CD4-positive, alpha-beta T cell (primary cell): ENCODE measurements around the gene PSAT1. TPM values are rescaled to one million over a fixed set of nuclear protein-coding genes. Genes with fewer than 3 reads are reported as not detected.

Experiments
- ATAC-seq: fragments of 200-7000 bp; cut with Tn5 transposase; one replicate; pipeline ENCODE4 v1.10.0; 2022; ENCODE audit warnings: mild to moderate bottlenecking; ENCODE audit not compliant: poor library complexity
- CTCF ChIA-PET: fragments of 350-600 bp; sonication (Branson Sonifier 250); formaldehyde crosslinking; loops from one replicate; lab custom pipeline; 2021; ENCODE audit warnings: antibody characterized with exemption, inconsistent platforms; lab: Charles Lee
- POLR2A ChIA-PET: fragments of 350-600 bp; sonication (Branson Sonifier 250); formaldehyde crosslinking; loops from one replicate; lab custom pipeline; 2021; ENCODE audit warnings: antibody characterized with exemption, inconsistent platforms; lab: Charles Lee
- DNase-seq, 14 experiments: peaks; one replicate each; pipeline ENCODE4 v3.0.0-alpha.2; 2013 to 2020; ENCODE audit warnings: mixed read lengths in 2 of 14
- H3K27ac ChIP-seq, 2 donors: one replicate each; pipeline versions ENCODE4 v1.5.1 to v1.7.0; 2013; ENCODE audit warnings: low read length in 2 of 2, low read depth in 1 of 2, mild to moderate bottlenecking in 1 of 2
- H3K27me3 ChIP-seq, 2 experiments: 1 replicate in 1 of 2; 2 replicates in 1 of 2; pipeline versions ENCODE4 v1.6.1 to v1.7.0; 2013; ENCODE audit warnings: low read length in 2 of 2, control low read depth in 1 of 2, mild to moderate bottlenecking in 1 of 2, moderate library complexity in 1 of 2; ENCODE audit not compliant: insufficient read depth in 2 of 2, control insufficient read depth in 1 of 2
- H3K36me3 ChIP-seq: one replicate; pipeline ENCODE4 v1.6.1; 2013; ENCODE audit warnings: low read length, control low read depth; ENCODE audit not compliant: insufficient read depth
- H3K4me1 ChIP-seq: one replicate; pipeline ENCODE4 v1.6.1; 2013; ENCODE audit warnings: low read length, control low read depth; ENCODE audit not compliant: insufficient read depth
- H3K4me3 ChIP-seq: one replicate; pipeline ENCODE4 v1.5.1; 2013; ENCODE audit warnings: mild to moderate bottlenecking, low read length, moderate library complexity
- H3K9me3 ChIP-seq, 2 experiments: 1 replicate in 1 of 2; 2 replicates in 1 of 2; pipeline versions ENCODE4 v1.6.1 to v1.7.0; 2013; ENCODE audit warnings: low read length in 2 of 2, mild to moderate bottlenecking in 2 of 2, control low read depth in 1 of 2, moderate library complexity in 1 of 2; ENCODE audit not compliant: control insufficient read depth in 1 of 2, insufficient read depth in 1 of 2
- H3K27ac Mint-ChIP-seq: one replicate; pipeline ENCODE4 v1.8.0; 2020; ENCODE audit warnings: mixed read lengths
- H3K27me3 Mint-ChIP-seq: one replicate; pipeline ENCODE4 v1.8.0; 2021; ENCODE audit warnings: mixed read lengths
- H3K36me3 Mint-ChIP-seq: one replicate; pipeline ENCODE4 v1.8.0; 2021; ENCODE audit warnings: low read depth, mixed read lengths
- H3K4me1 Mint-ChIP-seq: one replicate; pipeline ENCODE4 v1.8.0; 2021; ENCODE audit warnings: low read depth, mixed read lengths
- H3K4me3 Mint-ChIP-seq: one replicate; pipeline ENCODE4 v1.8.0; 2020; ENCODE audit warnings: mild to moderate bottlenecking, mixed read lengths
- H3K9me3 Mint-ChIP-seq: one replicate; pipeline ENCODE4 v1.8.0; 2020; ENCODE audit warnings: mixed read lengths
- CTCF ChIP-seq: fragments of 200-600 bp; IDR thresholded peaks from one replicate; pipeline ENCODE4 v1.8.0; 2022; ENCODE audit warnings: antibody characterized with exemption, mild to moderate bottlenecking
- intact Hi-C, 2 experiments: fragments of 100-400 bp; cut with DNase I in 1 of 2; cut with micrococcal nuclease in 1 of 2; formaldehyde crosslinking; loops; one replicate each; pipeline versions ENCODE4 v1.15.1 to v1.9.0; 2023 to 2025; cut with DNase I, micrococcal nuclease
- total RNA-seq, 174 experiments: library from RNA in 2 of 174; stranded (reverse) in 2 of 174; gene quantifications; one replicate each; pipeline ENCODE4 v1.2.3 and lab custom pipeline; 2021 to 2026

The PSAT1 gene
- total RNA-seq, 2 experiments from 2014 or later, result 0.30 to 0.61 TPM

GRCh38 chr9:78303377-78304062 lies 6.6 kb downstream of the PSAT1 start:
- no peak for ATAC-seq
- DNase-seq, result no peak
- Mint-ChIP-seq H3K4me3 (no peak overlapping the region), H3K36me3 (peaks cover 50% of the 10 kb centered on the region), H3K27ac (no peak overlapping the region), H3K4me1 (no peaks in the 10 kb centered on the region), H3K9me3 (no peaks in the 10 kb centered on the region), H3K27me3 (no peaks in the 10 kb centered on the region)
- H3K9me3 ChIP-seq, result no peaks in the 10 kb centered on the region
- CTCF ChIA-PET, result no interaction called here
- H3K4me3 ChIP-seq, result no peak overlapping the region
- no peaks in the 10 kb centered on the region for H3K4me1 ChIP-seq
- intact Hi-C loops, result no loop called here
- no peaks in the 10 kb centered on the region for H3K27me3 ChIP-seq
- no peak for TF ChIP-seq CTCF
- POLR2A ChIA-PET, result no interaction called here
- H3K27ac ChIP-seq, result no peak overlapping the region
- H3K36me3 ChIP-seq, result peaks cover 2% of the 10 kb centered on the region

GRCh38 chr9:78304357-78304756 lies 7.4 kb downstream of the PSAT1 start:
- no peaks in the 10 kb centered on the region for H3K9me3 Mint-ChIP-seq
- no peak for ATAC-seq
- no peak for TF ChIP-seq CTCF
- no peak overlapping the region for H3K4me3 Mint-ChIP-seq
- peaks cover 56% of the 10 kb centered on the region for H3K36me3 Mint-ChIP-seq
- H3K4me1 ChIP-seq, result no peaks in the 10 kb centered on the region
- H3K9me3 ChIP-seq, result no peaks in the 10 kb centered on the region
- H3K36me3 ChIP-seq, result peaks cover 2% of the 10 kb centered on the region
- POLR2A ChIA-PET, result no interaction called here
- no peak overlapping the region for H3K27ac ChIP-seq
- H3K27me3 Mint-ChIP-seq, result no peaks in the 10 kb centered on the region
- intact Hi-C loops, result no loop called here
- no peak for DNase-seq
- no peak overlapping the region for H3K4me3 ChIP-seq
- CTCF ChIA-PET, result no interaction called here
- H3K27ac Mint-ChIP-seq, result no peak overlapping the region
- H3K27me3 ChIP-seq, result no peaks in the 10 kb centered on the region
- no peaks in the 10 kb centered on the region for H3K4me1 Mint-ChIP-seq

GRCh38 chr9:78306222-78307076 lies 9.5 kb downstream of the PSAT1 start:
- no peak overlapping the region for H3K27ac Mint-ChIP-seq
- no peak overlapping the region for H3K4me3 Mint-ChIP-seq
- ChIA-PET CTCF (no interaction called here), POLR2A (no interaction called here)
- Histone ChIP-seq H3K4me3 (no peak overlapping the region), H3K27ac (no peak overlapping the region), H3K27me3 (no peaks in the 10 kb centered on the region), H3K36me3 (peaks cover 7% of the 10 kb centered on the region), H3K4me1 (no peaks in the 10 kb centered on the region), H3K9me3 (no peaks in the 10 kb centered on the region)
- H3K4me1 Mint-ChIP-seq, result no peaks in the 10 kb centered on the region
- DNase-seq (no peak), ATAC-seq (no peak)
- peaks cover 67% of the 10 kb centered on the region for H3K36me3 Mint-ChIP-seq
- no peaks in the 10 kb centered on the region for H3K27me3 Mint-ChIP-seq
- no peaks in the 10 kb centered on the region for H3K9me3 Mint-ChIP-seq
- no peak for TF ChIP-seq CTCF
- intact Hi-C loops, result no loop called here
